Measurements from ENCODE around the gene SMIM32. TPM values are rescaled to one million over a fixed set of nuclear protein-coding genes. Genes with fewer than 3 reads are reported as not detected.

SMIM32 gene
- total and polyA plus RNA-seq, 3 experiments from 2014 or later: not detected

DNA sequence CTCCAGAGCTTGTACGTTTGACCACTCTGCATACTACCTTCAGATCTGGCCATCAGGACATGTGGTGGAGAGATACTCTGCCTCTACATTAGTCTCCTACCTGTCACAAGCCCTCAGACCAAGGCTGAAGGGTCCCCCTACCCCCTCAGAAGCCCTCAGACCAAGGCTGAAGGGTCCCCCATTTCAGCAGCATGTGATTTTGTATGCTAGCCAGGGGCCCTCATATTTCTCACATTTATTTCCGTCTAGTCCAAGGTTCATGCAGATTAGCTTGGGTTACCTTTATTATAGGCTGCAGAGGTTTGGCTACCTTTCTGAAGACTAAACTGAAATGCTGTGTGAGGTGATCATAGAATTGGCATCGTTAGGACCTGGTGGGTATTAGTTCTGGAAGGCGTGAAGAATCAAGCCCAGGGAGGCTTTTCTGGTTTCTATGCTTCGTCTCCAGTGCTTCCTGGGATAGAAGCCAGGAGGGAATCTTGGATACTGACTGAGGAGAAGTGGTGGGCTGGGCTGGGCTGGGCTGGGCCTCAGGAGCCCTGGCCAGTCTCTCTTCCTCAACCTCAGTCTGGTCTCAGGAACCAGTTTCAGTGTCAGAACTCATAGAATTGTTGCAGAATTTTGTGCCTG lies 2.8 kb downstream of the SMIM32 start:
- Mint-ChIP-seq H3K9me3 (no peaks in the 10 kb centered on the region), H3K4me3 (no peak overlapping the region), H3K27ac (no peak overlapping the region), H3K27me3 (peaks cover 19 to 43% of the 10 kb centered on the region in 2 donors), H3K4me1 (peaks cover 5 to 24% (median 6%) of the 10 kb centered on the region in 3 donors), H3K36me3 (peaks cover 16 to 24% (median 18%) of the 10 kb centered on the region in 3 donors)
- CTCF ChIA-PET: no interaction called here
- H3K4me1 ChIP-seq (ENCODE audit: insufficient read depth, low read length): no peaks in the 10 kb centered on the region
- no peak overlapping the region for H3K4me3 ChIP-seq (ENCODE audit: low read length)
- no peaks in the 10 kb centered on the region for H3K36me3 ChIP-seq (ENCODE audit: insufficient read depth, low read length)
- H3K27me3 ChIP-seq (ENCODE audit: insufficient read depth, low read length, poor library complexity, severe bottlenecking): no peaks in the 10 kb centered on the region
- POLR2A ChIA-PET: no interaction called here
- DNase-seq: no peak
- H3K27ac ChIP-seq (ENCODE audit: low read depth, low read length): no peak overlapping the region
- H3K9me3 ChIP-seq (ENCODE audit: low read length): no peaks in the 10 kb centered on the region

- no peak overlapping the region for H3K4me3 ChIP-seq (ENCODE audit: low read length)
- no peaks in the 10 kb centered on the region for H3K27me3 ChIP-seq (ENCODE audit: insufficient read depth, low read length, poor library complexity, severe bottlenecking)
- no peak overlapping the region for H3K27ac ChIP-seq (ENCODE audit: low read depth, low read length)
- no peak overlapping the region for H3K4me3 Mint-ChIP-seq
- POLR2A ChIA-PET: no interaction called here
- CTCF ChIA-PET: no interaction called here
- no peak overlapping the region for H3K27ac Mint-ChIP-seq
- peaks cover 12 to 30% of the 10 kb centered on the region in 2 donors for H3K27me3 Mint-ChIP-seq
- no peaks in the 10 kb centered on the region for H3K9me3 Mint-ChIP-seq
- DNase-seq: no peak
- no peaks in the 10 kb centered on the region for H3K4me1 ChIP-seq (ENCODE audit: insufficient read depth, low read length)
- no peaks in the 10 kb centered on the region for H3K36me3 ChIP-seq (ENCODE audit: insufficient read depth, low read length)
- H3K4me1 Mint-ChIP-seq: peaks cover 1 to 20% (median 6%) of the 10 kb centered on the region in 3 donors
- peaks cover 16 to 26% (median 18%) of the 10 kb centered on the region in 3 donors for H3K36me3 Mint-ChIP-seq
- no peaks in the 10 kb centered on the region for H3K9me3 ChIP-seq (ENCODE audit: low read length)
Measured at GRCh38 chr5:136188859-136189258, 4.1 kb downstream of the SMIM32 start.

DNA sequence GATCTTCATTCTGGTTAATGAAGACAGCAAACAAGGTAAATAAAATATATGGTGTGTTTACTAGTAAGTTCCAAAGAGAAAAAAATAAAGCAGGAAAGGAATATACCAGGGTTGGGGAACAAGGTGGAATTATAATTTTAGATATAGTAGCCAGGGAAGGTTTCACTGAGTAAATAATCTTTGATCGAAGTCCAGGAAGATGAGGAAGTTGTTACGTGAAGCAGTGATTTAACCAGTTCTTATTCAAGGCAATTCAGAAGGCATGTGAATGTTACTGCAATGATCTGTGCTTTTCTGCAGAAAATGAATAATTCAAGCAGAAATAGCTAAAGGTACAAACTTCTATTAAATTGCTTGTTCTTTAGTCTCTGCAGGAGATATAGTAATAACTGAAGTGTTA lies 6.2 kb downstream of the SMIM32 start:
- Histone ChIP-seq H3K27me3 (ENCODE audit: insufficient read depth, low read length, poor library complexity, severe bottlenecking) (no peaks in the 10 kb centered on the region), H3K4me1 (ENCODE audit: insufficient read depth, low read length) (no peaks in the 10 kb centered on the region), H3K36me3 (ENCODE audit: insufficient read depth, low read length) (no peaks in the 10 kb centered on the region), H3K27ac (ENCODE audit: low read depth, low read length) (no peak overlapping the region), H3K4me3 (ENCODE audit: low read length) (no peak overlapping the region), H3K9me3 (ENCODE audit: low read length) (no peaks in the 10 kb centered on the region)
- ChIA-PET POLR2A (no interaction called here), CTCF (no interaction called here)
- DNase-seq: no peak
- Mint-ChIP-seq H3K36me3 (peaks cover 16 to 30% (median 18%) of the 10 kb centered on the region in 3 donors), H3K27ac (no peak overlapping the region), H3K9me3 (no peaks in the 10 kb centered on the region), H3K4me1 (peaks cover 0 to 9% (median 6%) of the 10 kb centered on the region in 3 donors), H3K4me3 (no peak overlapping the region), H3K27me3 (peaks cover 6 to 18% of the 10 kb centered on the region in 2 donors)

- no peaks in the 10 kb centered on the region for H3K9me3 ChIP-seq (ENCODE audit: low read length)
Measured at GRCh38 chr5:136185974-136186665, 6.8 kb downstream of the SMIM32 start.

DNA sequence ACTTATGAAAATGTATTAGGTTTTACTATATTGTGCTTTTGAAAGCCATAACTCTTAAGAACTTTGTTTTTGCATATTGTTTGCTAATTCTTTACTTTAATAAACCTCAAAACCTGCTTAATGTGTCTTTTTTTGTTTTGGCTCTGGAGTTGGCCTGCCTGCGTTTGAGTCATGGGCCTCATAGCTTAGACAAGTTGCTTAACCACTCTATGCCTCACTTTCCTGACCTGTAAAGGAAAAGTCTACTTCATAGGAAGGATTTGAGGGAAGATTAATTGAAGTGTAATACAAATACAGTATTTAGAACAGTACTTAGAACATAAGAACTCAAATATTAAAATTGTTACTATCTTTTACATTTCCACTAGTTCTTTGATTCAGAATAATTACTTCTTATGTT lies 10.3 kb downstream of the SMIM32 start:
- H3K36me3 ChIP-seq (ENCODE audit: insufficient read depth, low read length): no peaks in the 10 kb centered on the region
- H3K27me3 ChIP-seq (ENCODE audit: insufficient read depth, low read length, poor library complexity, severe bottlenecking): no peaks in the 10 kb centered on the region
- peaks cover 5 to 50% (median 18%) of the 10 kb centered on the region in 3 donors for H3K36me3 Mint-ChIP-seq
- H3K4me1 ChIP-seq (ENCODE audit: insufficient read depth, low read length): no peaks in the 10 kb centered on the region
- no peak overlapping the region for H3K4me3 Mint-ChIP-seq
- H3K9me3 ChIP-seq (ENCODE audit: low read length): no peaks in the 10 kb centered on the region
- H3K4me3 ChIP-seq (ENCODE audit: low read length): no peak overlapping the region
- no peak for DNase-seq
- no peaks in the 10 kb centered on the region for H3K9me3 Mint-ChIP-seq
- no peak overlapping the region for H3K27ac ChIP-seq (ENCODE audit: low read depth, low read length)
- POLR2A ChIA-PET: no interaction called here
- no peaks in the 10 kb centered on the region for H3K4me1 Mint-ChIP-seq
- no peak overlapping the region for H3K27ac Mint-ChIP-seq
- H3K27me3 Mint-ChIP-seq: no peaks in the 10 kb centered on the region
- CTCF ChIA-PET: no interaction called here

More at GRCh38 chr5:136185974-136186665, 6.8 kb downstream of the SMIM32 start:
- no peaks in the 10 kb centered on the region for H3K36me3 ChIP-seq (ENCODE audit: insufficient read depth, low read length)
- CTCF ChIA-PET: no interaction called here
- Mint-ChIP-seq H3K27ac (no peak overlapping the region), H3K9me3 (no peaks in the 10 kb centered on the region), H3K4me3 (no peak overlapping the region), H3K36me3 (peaks cover 18 to 35% (median 18%) of the 10 kb centered on the region in 3 donors), H3K27me3 (peaks cover 2 to 12% of the 10 kb centered on the region in 2 donors), H3K4me1 (peaks cover 0 to 2% (median 0%) of the 10 kb centered on the region in 3 donors)
- POLR2A ChIA-PET: no interaction called here
- no peak overlapping the region for H3K4me3 ChIP-seq (ENCODE audit: low read length)
- no peak for DNase-seq
- H3K27me3 ChIP-seq (ENCODE audit: insufficient read depth, low read length, poor library complexity, severe bottlenecking): no peaks in the 10 kb centered on the region
- no peaks in the 10 kb centered on the region for H3K4me1 ChIP-seq (ENCODE audit: insufficient read depth, low read length)
- no peak overlapping the region for H3K27ac ChIP-seq (ENCODE audit: low read depth, low read length)

- no peak overlapping the region for H3K4me3 ChIP-seq (ENCODE audit: low read length)
- H3K27me3 ChIP-seq (ENCODE audit: insufficient read depth, low read length, poor library complexity, severe bottlenecking): no peaks in the 10 kb centered on the region
- Mint-ChIP-seq H3K4me1 (peaks cover 0 to 3% (median 0%) of the 10 kb centered on the region in 3 donors), H3K4me3 (no peak overlapping the region), H3K36me3 (peaks cover 5 to 77% (median 17%) of the 10 kb centered on the region in 3 donors), H3K27ac (no peak overlapping the region), H3K9me3 (no peaks in the 10 kb centered on the region), H3K27me3 (no peaks in the 10 kb centered on the region)
- no peaks in the 10 kb centered on the region for H3K36me3 ChIP-seq (ENCODE audit: insufficient read depth, low read length)
- CTCF ChIA-PET: no interaction called here
- POLR2A ChIA-PET: no interaction called here
- H3K9me3 ChIP-seq (ENCODE audit: low read length): no peaks in the 10 kb centered on the region
- no peak for DNase-seq
- no peak overlapping the region for H3K27ac ChIP-seq (ENCODE audit: low read depth, low read length)
- no peaks in the 10 kb centered on the region for H3K4me1 ChIP-seq (ENCODE audit: insufficient read depth, low read length)
Measured at GRCh38 chr5:136174021-136174659, 18.8 kb downstream of the SMIM32 start.

GRCh38 chr5:136169218-136169617 lies 23.7 kb downstream of the SMIM32 start:
- ChIA-PET CTCF (no interaction called here), POLR2A (no interaction called here)
- Histone ChIP-seq H3K4me1 (ENCODE audit: insufficient read depth, low read length) (no peaks in the 10 kb centered on the region), H3K36me3 (ENCODE audit: insufficient read depth, low read length) (no peaks in the 10 kb centered on the region), H3K9me3 (ENCODE audit: low read length) (no peaks in the 10 kb centered on the region), H3K27ac (ENCODE audit: low read depth, low read length) (no peak overlapping the region), H3K4me3 (ENCODE audit: low read length) (no peak overlapping the region), H3K27me3 (ENCODE audit: insufficient read depth, low read length, poor library complexity, severe bottlenecking) (no peaks in the 10 kb centered on the region)
- H3K4me1 Mint-ChIP-seq: peaks cover 0 to 8% (median 0%) of the 10 kb centered on the region in 3 donors
- H3K9me3 Mint-ChIP-seq: no peaks in the 10 kb centered on the region
- DNase-seq: no peak
- H3K27me3 Mint-ChIP-seq: no peaks in the 10 kb centered on the region
- H3K36me3 Mint-ChIP-seq: peaks cover 8 to 80% (median 18%) of the 10 kb centered on the region in 3 donors
- H3K27ac Mint-ChIP-seq: no peak overlapping the region
- no peak overlapping the region for H3K4me3 Mint-ChIP-seq

DNA sequence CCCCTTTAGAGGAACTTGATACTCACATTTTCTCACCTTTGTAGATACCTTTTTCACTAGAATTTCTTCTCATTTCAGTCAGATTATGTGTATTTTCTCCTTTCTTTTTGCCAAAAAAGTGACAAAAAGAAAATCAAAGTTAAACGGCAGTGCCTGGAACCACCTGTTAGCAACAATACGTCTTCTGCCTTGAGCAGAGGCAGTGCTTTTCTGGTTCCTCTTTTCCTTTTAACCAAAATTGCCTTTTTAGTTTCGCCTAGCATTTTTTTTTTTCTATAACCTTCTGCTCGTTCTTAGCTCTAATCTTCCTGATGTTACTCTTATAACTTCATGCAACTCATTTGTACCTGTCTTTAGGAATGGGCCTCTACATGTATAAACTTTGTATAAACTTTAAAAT lies 26.1 kb downstream of the SMIM32 start:
- H3K27ac Mint-ChIP-seq: no peak overlapping the region
- H3K36me3 Mint-ChIP-seq: peaks cover 3 to 78% (median 14%) of the 10 kb centered on the region in 3 donors
- CTCF ChIA-PET: no interaction called here
- DNase-seq: no peak
- Histone ChIP-seq H3K9me3 (ENCODE audit: low read length) (no peaks in the 10 kb centered on the region), H3K4me3 (ENCODE audit: low read length) (no peak overlapping the region), H3K36me3 (ENCODE audit: insufficient read depth, low read length) (no peaks in the 10 kb centered on the region), H3K27ac (ENCODE audit: low read depth, low read length) (no peak overlapping the region), H3K27me3 (ENCODE audit: insufficient read depth, low read length, poor library complexity, severe bottlenecking) (no peaks in the 10 kb centered on the region), H3K4me1 (ENCODE audit: insufficient read depth, low read length) (no peaks in the 10 kb centered on the region)
- POLR2A ChIA-PET: no interaction called here
- H3K4me1 Mint-ChIP-seq: peaks cover 0 to 8% (median 0%) of the 10 kb centered on the region in 3 donors
- no peak overlapping the region for H3K4me3 Mint-ChIP-seq
- no peaks in the 10 kb centered on the region for H3K9me3 Mint-ChIP-seq
- no peaks in the 10 kb centered on the region for H3K27me3 Mint-ChIP-seq
